B cell (primary cell): ENCODE data around the gene FHIT. TPM values are rescaled to one million over a fixed set of nuclear protein-coding genes. Genes with fewer than 3 reads are reported as not detected.

Source experiments
- ATAC-seq: fragments of 200-7000 bp; cut with Tn5 transposase; one replicate; pipeline ENCODE4 v1.10.0; 2021; ENCODE audit warnings: low read depth, mild to moderate bottlenecking, moderate number of reproducible peaks, moderate library complexity
- CTCF ChIA-PET: fragments of 350-600 bp; sonication (Branson Sonifier 250); formaldehyde crosslinking; loops from one replicate; lab custom pipeline; 2021; ENCODE audit warnings: antibody characterized with exemption, inconsistent platforms; lab: Charles Lee
- POLR2A ChIA-PET: fragments of 350-600 bp; sonication (Branson Sonifier 250); formaldehyde crosslinking; loops from one replicate; lab custom pipeline; 2021; ENCODE audit warnings: antibody characterized with exemption; lab: Charles Lee
- DNase-seq: peaks from one replicate; pipeline ENCODE4 v3.0.0; 2013
- H2AFZ ChIP-seq: 2 replicates; pipeline ENCODE4 v1.6.1; 2012; ENCODE audit warnings: mild to moderate bottlenecking, low read depth, low read length; ENCODE audit not compliant: insufficient read depth, poor library complexity, severe bottlenecking
- H3K27ac ChIP-seq, 2 donors: 1 replicate in 1 of 2; 2 replicates in 1 of 2; pipeline ENCODE4 v1.5.1; 2012 to 2013; ENCODE audit warnings: low read length in 2 of 2, mild to moderate bottlenecking in 2 of 2, moderate library complexity in 1 of 2
- H3K27me3 ChIP-seq, 4 experiments: fragments of 200-600 bp in 1 of 4; sonication (generic) in 1 of 4; replicated peaks in 1 of 4; 1 replicate in 2 of 4; 2 replicates in 2 of 4; pipeline versions ENCODE4 v1.6.1 to v1.7.0; 2013 to 2016; ENCODE audit warnings: low read length in 3 of 4, mild to moderate bottlenecking in 2 of 4, mixed read lengths in 1 of 4, moderate library complexity in 1 of 4; ENCODE audit not compliant: insufficient read depth in 4 of 4, control insufficient read depth in 3 of 4; ENCODE audit errors: control extremely low read depth in 1 of 4
- H3K36me3 ChIP-seq, 2 experiments: replicated peaks in 1 of 2; 1 replicate in 1 of 2; 2 replicates in 1 of 2; pipeline versions ENCODE4 v1.6.1 to v1.7.1; 2013; ENCODE audit warnings: low read length in 1 of 2; ENCODE audit not compliant: insufficient read depth in 2 of 2, control insufficient read depth in 1 of 2; ENCODE audit errors: control extremely low read depth in 1 of 2, extremely low read depth in 1 of 2
- H3K4me1 ChIP-seq, 2 donors: fragments of 200-600 bp in 1 of 2; sonication (generic) in 1 of 2; 1 replicate in 1 of 2; 2 replicates in 1 of 2; pipeline versions ENCODE4 v1.5.1 to v1.6.1; 2013 to 2017; ENCODE audit warnings: low read length in 2 of 2; ENCODE audit not compliant: control insufficient read depth in 2 of 2, insufficient read depth in 2 of 2
- H3K4me2 ChIP-seq: replicated peaks from 2 replicates; pipeline ENCODE3; 2012; ENCODE audit warnings: mild to moderate bottlenecking, low read depth, low read length; ENCODE audit not compliant: poor library complexity, severe bottlenecking
- H3K4me3 ChIP-seq, 5 experiments: fragments of 200-600 bp in 1 of 5; sonication (generic) in 1 of 5; 1 replicate in 3 of 5; 2 replicates in 2 of 5; pipeline versions ENCODE4 v1.5.1 to v1.7.0; 2011 to 2016; ENCODE audit warnings: low read length in 4 of 5, mild to moderate bottlenecking in 4 of 5, low read depth in 2 of 5, control low read depth in 1 of 5, moderate library complexity in 1 of 5; ENCODE audit not compliant: insufficient read depth in 1 of 5; ENCODE audit errors: control extremely low read depth in 1 of 5, extremely low read depth in 1 of 5
- H3K79me2 ChIP-seq: fragments of 200-600 bp; sonication (generic); one replicate; pipeline ENCODE4 v1.6.0; 2016; ENCODE audit warnings: low read length; ENCODE audit not compliant: control insufficient read depth, insufficient read depth
- H3K9ac ChIP-seq: fragments of 200-600 bp; sonication (generic); 2 replicates; pipeline ENCODE4 v1.6.1; 2017; ENCODE audit warnings: mild to moderate bottlenecking, low read length, moderate library complexity
- H3K9me3 ChIP-seq, 3 donors: one replicate each; pipeline versions ENCODE4 v1.6.1 to v1.7.1; 2013; ENCODE audit warnings: low read length in 2 of 3; ENCODE audit not compliant: control insufficient read depth in 2 of 3, insufficient read depth in 1 of 3; ENCODE audit errors: control extremely low read depth in 1 of 3
- H4K20me1 ChIP-seq: 2 replicates; pipeline ENCODE4 v1.6.0; 2012; ENCODE audit warnings: mild to moderate bottlenecking, low read length; ENCODE audit not compliant: insufficient read depth, control insufficient read depth, poor library complexity, severe bottlenecking
- H3K27ac Mint-ChIP-seq: one replicate; pipeline ENCODE4 v1.8.0; 2021; ENCODE audit warnings: mixed read lengths
- H3K27me3 Mint-ChIP-seq: one replicate; pipeline ENCODE4 v1.8.0; 2021; ENCODE audit warnings: mixed read lengths
- H3K4me1 Mint-ChIP-seq: one replicate; pipeline ENCODE4 v1.8.0; 2021; ENCODE audit warnings: mixed read lengths
- H3K4me3 Mint-ChIP-seq: one replicate; pipeline ENCODE4 v1.8.0; 2021; ENCODE audit warnings: mixed read lengths
- H3K9me3 Mint-ChIP-seq: one replicate; pipeline ENCODE4 v1.8.0; 2022; ENCODE audit warnings: mixed read lengths; ENCODE audit not compliant: insufficient read depth
- EZH2 ChIP-seq: IDR thresholded peaks from 2 replicates; pipeline ENCODE4 v1.6.1; 2012; ENCODE audit warnings: borderline replicate concordance, low read depth, mild to moderate bottlenecking, moderate library complexity, low read length; ENCODE audit not compliant: insufficient read depth, poor library complexity, severe bottlenecking
- WGBS: methylation state at CpG from one replicate; pipeline ENCODE4 v1.1.5; 2013; ENCODE audit warnings: missing lambda C conversion rate; ENCODE audit not compliant: insufficient coverage; 5-methylcytosine and 5-hydroxymethylcytosine counted together
- intact Hi-C: fragments of 100-400 bp; cut with micrococcal nuclease; formaldehyde crosslinking; loops from one replicate; pipeline ENCODE4 v1.10.0; 2022
- polyA plus RNA-seq: library from polyadenylated mRNA; depleted of rRNA; stranded (reverse); fragments of >200 nt; gene quantifications from 2 replicates; pipeline ENCODE4 v1.2.3, GENCODE V29; 2012
- total RNA-seq, 2 donors: library from RNA; stranded (reverse); fragments of 120-200 nt in 1 of 2; gene quantifications; 1 replicate in 1 of 2; 2 replicates in 1 of 2; pipeline versions ENCODE4 v1.2.3 to v1.2.4, GENCODE V29; 2013 to 2022
- TF ChIP-seq, protein P1 (sequence below): fragments of 200-600 bp; IDR thresholded peaks from one replicate; pipeline ENCODE4 v1.8.0; 2022; ENCODE audit warnings: antibody characterized with exemption, mild to moderate bottlenecking

Gene FHIT
- total and polyA plus RNA-seq, 2 donors (not counting 1 experiment from before 2014, with no cell fraction given), result 1.7 to 7.8 TPM

DNA sequence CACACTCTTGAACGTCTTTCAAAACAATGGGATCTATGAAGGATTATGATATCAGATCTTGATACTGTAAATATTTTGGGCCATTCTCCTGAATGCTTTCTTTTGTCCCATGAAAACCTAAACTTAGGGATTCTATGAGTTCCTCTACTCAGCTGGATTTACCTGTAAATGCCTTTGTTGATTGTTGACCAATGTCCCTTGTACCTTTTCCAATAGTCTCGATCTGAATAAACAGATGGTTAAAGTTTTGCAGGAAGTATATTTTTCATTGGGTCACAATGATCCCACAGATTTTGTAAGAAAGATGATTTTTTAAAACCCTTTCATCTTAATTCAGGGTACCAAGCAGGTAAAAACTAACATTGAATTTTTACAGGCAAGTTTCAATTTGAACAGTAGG, 634.1 kb downstream of the FHIT start:
- ChIA-PET POLR2A (no interaction called here), CTCF (no interaction called here)
- H2AFZ ChIP-seq, result no peak overlapping the region
- Mint-ChIP-seq H3K4me1 (no peaks in the 10 kb centered on the region), H3K9me3 (peaks cover 7% of the 10 kb centered on the region), H3K4me3 (no peak overlapping the region), H3K27me3 (no peaks in the 10 kb centered on the region), H3K27ac (no peak overlapping the region)
- no peaks in the 10 kb centered on the region for H3K4me1 ChIP-seq
- DNase-seq, result no peak
- no CpG with 5 or more reads among the region's 2 CpGs for WGBS
- peaks cover 0 to 3% (median 0%) of the 10 kb centered on the region in 3 donors for H3K9me3 ChIP-seq
- no peak overlapping the region for H3K4me3 ChIP-seq
- TF ChIP-seq, protein P1, sequence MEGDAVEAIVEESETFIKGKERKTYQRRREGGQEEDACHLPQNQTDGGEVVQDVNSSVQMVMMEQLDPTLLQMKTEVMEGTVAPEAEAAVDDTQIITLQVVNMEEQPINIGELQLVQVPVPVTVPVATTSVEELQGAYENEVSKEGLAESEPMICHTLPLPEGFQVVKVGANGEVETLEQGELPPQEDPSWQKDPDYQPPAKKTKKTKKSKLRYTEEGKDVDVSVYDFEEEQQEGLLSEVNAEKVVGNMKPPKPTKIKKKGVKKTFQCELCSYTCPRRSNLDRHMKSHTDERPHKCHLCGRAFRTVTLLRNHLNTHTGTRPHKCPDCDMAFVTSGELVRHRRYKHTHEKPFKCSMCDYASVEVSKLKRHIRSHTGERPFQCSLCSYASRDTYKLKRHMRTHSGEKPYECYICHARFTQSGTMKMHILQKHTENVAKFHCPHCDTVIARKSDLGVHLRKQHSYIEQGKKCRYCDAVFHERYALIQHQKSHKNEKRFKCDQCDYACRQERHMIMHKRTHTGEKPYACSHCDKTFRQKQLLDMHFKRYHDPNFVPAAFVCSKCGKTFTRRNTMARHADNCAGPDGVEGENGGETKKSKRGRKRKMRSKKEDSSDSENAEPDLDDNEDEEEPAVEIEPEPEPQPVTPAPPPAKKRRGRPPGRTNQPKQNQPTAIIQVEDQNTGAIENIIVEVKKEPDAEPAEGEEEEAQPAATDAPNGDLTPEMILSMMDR, result no peak
- TF ChIP-seq EZH2, result no peak
- no peaks in the 10 kb centered on the region for H4K20me1 ChIP-seq
- no peaks in the 10 kb centered on the region for H3K27me3 ChIP-seq
- intact Hi-C loops, result no loop called here
- no peaks in the 10 kb centered on the region for H3K36me3 ChIP-seq
- H3K27ac ChIP-seq, result no peak overlapping the region
- H3K79me2 ChIP-seq, result no peaks in the 10 kb centered on the region
- H3K9ac ChIP-seq, result no peak overlapping the region
- no peak for ATAC-seq
- no peak overlapping the region for H3K4me2 ChIP-seq

DNA sequence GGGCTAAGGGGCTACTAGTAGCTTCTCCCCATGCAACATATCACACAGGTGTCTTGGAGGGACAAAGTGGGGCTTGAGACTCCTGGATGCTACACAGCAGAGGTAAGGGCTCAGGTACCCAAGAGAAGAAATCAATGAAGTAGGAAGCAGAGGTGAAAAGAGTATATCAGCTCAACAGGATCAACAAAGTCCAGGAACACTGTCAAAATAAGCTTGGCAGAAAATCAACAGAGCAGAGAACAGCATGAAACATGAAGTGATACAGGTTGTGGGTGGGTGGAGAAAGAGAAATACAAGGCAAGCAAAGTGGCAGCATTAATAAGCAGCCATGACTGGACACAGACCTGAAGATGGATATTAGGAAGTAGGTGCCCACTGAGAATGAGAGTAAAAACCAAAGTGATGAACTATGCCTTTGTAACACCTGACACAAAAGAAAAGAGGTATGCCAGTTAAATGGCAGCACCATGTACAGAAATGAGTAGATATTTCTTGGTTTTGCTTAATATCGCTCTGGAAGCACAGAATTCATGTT, 637.4 kb downstream of the FHIT start:
- TF ChIP-seq, protein P1, result no peak
- TF ChIP-seq EZH2, result no peak
- Mint-ChIP-seq H3K4me1 (no peaks in the 10 kb centered on the region), H3K4me3 (no peak overlapping the region), H3K27me3 (no peaks in the 10 kb centered on the region), H3K27ac (no peak overlapping the region), H3K9me3 (peaks cover 3% of the 10 kb centered on the region)
- intact Hi-C loops, result no loop called here
- Histone ChIP-seq H3K9ac (no peak overlapping the region), H3K4me2 (no peak overlapping the region), H3K27me3 (no peaks in the 10 kb centered on the region), H3K4me3 (no peak overlapping the region), H3K9me3 (peaks cover 0 to 3% (median 0%) of the 10 kb centered on the region in 3 donors), H2AFZ (no peak overlapping the region), H4K20me1 (no peaks in the 10 kb centered on the region), H3K79me2 (no peaks in the 10 kb centered on the region), H3K36me3 (no peaks in the 10 kb centered on the region), H3K4me1 (no peaks in the 10 kb centered on the region), H3K27ac (no peak overlapping the region)
- DNase-seq (no peak), ATAC-seq (no peak)
- CTCF ChIA-PET, result no interaction called here
- POLR2A ChIA-PET, result no interaction called here
- WGBS, result no CpG with 5 or more reads among the region's 1 CpG
